OCI-LY7 (cell line): ENCODE measurements around the gene SRP9. TPM values are rescaled to one million over a fixed set of nuclear protein-coding genes. Genes with fewer than 3 reads are reported as not detected.

ENCODE experiments used
- Bru-seq: library from RNA; stranded (reverse); fragments of 400-500 nt; gene quantifications from one replicate; lab custom pipeline; 2021; lab: Mats Ljungman, UMichigan
- BruChase-seq, 2 experiments: library from RNA; stranded (reverse); fragments of 400-500 nt; gene quantifications; one replicate each; lab custom pipeline; 2021; lab: Mats Ljungman, UMichigan
- BruUV-seq: library from RNA; stranded (reverse); fragments of 400-500 nt; replicated peaks from 2 replicates; lab custom pipeline; 2021; lab: Mats Ljungman, UMichigan
- CTCF ChIA-PET: fragments of 300-600 bp; sonication (Branson Sonifier 250); formaldehyde crosslinking; loops from one replicate; lab custom pipeline; 2022; ENCODE audit warnings: antibody characterized with exemption; ENCODE audit not compliant: unreplicated experiment; lab: Charles Lee
- POLR2A ChIA-PET: fragments of 300-600 bp; sonication (Branson Sonifier 250); formaldehyde crosslinking; loops from one replicate; lab custom pipeline; 2022; ENCODE audit warnings: antibody characterized with exemption; lab: Charles Lee
- DNase-seq: peaks from one replicate; pipeline ENCODE4 v3.0.0-alpha.2; 2015; ENCODE audit warnings: low spot score
- H2AFZ ChIP-seq: fragments of 200-600 bp; sonication (generic), shearing (Covaris generic); 2 replicates; pipeline ENCODE4 v1.6.1; 2014; ENCODE audit warnings: mild to moderate bottlenecking, antibody characterized with exemption, low read length, moderate library complexity
- H3K27ac ChIP-seq: fragments of 200-600 bp; sonication (generic); 2 replicates; pipeline ENCODE4 v1.5.1; 2014; ENCODE audit warnings: mixed run types, low read depth, mild to moderate bottlenecking, moderate library complexity, low read length, inconsistent platforms; ENCODE audit not compliant: poor library complexity, severe bottlenecking
- H3K36me3 ChIP-seq: fragments of 200-600 bp; sonication (generic); 2 replicates; pipeline ENCODE4 v1.6.1; 2014; ENCODE audit warnings: mild to moderate bottlenecking, antibody characterized with exemption, low read length, moderate library complexity, mixed read lengths; ENCODE audit not compliant: insufficient read depth
- H3K4me1 ChIP-seq: fragments of 200-600 bp; sonication (generic); 2 replicates; pipeline ENCODE4 v1.5.1; 2014; ENCODE audit warnings: mild to moderate bottlenecking, low read length; ENCODE audit not compliant: insufficient read depth, poor library complexity, severe bottlenecking
- H3K4me2 ChIP-seq: fragments of 200-600 bp; sonication (generic); 2 replicates; pipeline ENCODE4 v1.6.1; 2014; ENCODE audit warnings: mild to moderate bottlenecking, low read length
- H3K4me3 ChIP-seq: fragments of 200-600 bp; sonication (generic); 2 replicates; pipeline ENCODE4 v1.5.1; 2014; ENCODE audit warnings: mild to moderate bottlenecking, low read depth, low read length; ENCODE audit not compliant: poor library complexity, severe bottlenecking
- H3K79me2 ChIP-seq: fragments of 200-600 bp; sonication (generic); 2 replicates; pipeline ENCODE4 v1.6.1; 2016; ENCODE audit warnings: low read depth, mild to moderate bottlenecking, low read length, moderate library complexity, mixed read lengths; ENCODE audit not compliant: insufficient read depth
- H3K9me2 ChIP-seq: fragments of 200-600 bp; sonication (generic); 2 replicates; pipeline ENCODE4 v1.6.1; 2016; ENCODE audit warnings: mild to moderate bottlenecking, low read length, mixed read lengths; ENCODE audit not compliant: insufficient read depth
- H3K9me3 ChIP-seq: fragments of 200-600 bp; sonication (generic); 2 replicates; pipeline ENCODE4 v1.6.1; 2014; ENCODE audit warnings: mild to moderate bottlenecking, mixed run types, low read length, mixed read lengths
- H4K20me1 ChIP-seq: fragments of 200-600 bp; sonication (generic); 2 replicates; pipeline ENCODE4 v1.6.1; 2014; ENCODE audit warnings: mild to moderate bottlenecking, antibody characterized with exemption, low read length, moderate library complexity, mixed read lengths; ENCODE audit not compliant: insufficient read depth
- EZH2phosphoT487 ChIP-seq: fragments of 200-600 bp; sonication (generic); IDR thresholded peaks from 2 replicates; pipeline ENCODE4 v1.6.1; 2018; ENCODE audit warnings: low read depth, borderline replicate concordance, mild to moderate bottlenecking, mixed run types, antibody characterized with exemption, low read length, moderate library complexity, mixed read lengths
- intact Hi-C: fragments of 100-400 bp; cut with micrococcal nuclease; formaldehyde crosslinking; loops from one replicate; pipeline ENCODE4 v1.10.0; 2022; ENCODE audit not compliant: unreplicated experiment
- long read RNA-seq: library from polyadenylated mRNA; stranded (forward); transcript quantifications from one replicate; pipeline ENCODE4 v2.0.0, GENCODE V29; 2022
- total RNA-seq, 2 experiments: library from RNA; depleted of rRNA in 1 of 2; stranded (reverse); fragments of >200 nt in 1 of 2; shearing (Covaris generic) in 1 of 2; gene quantifications; 2 replicates each; pipeline ENCODE4 v1.2.3, GENCODE V29; 2014 to 2022
- TF ChIP-seq, protein P1 (sequence below): fragments of 200-600 bp; sonication (generic); conservative IDR thresholded peaks from 2 replicates; pipeline ENCODE4 v1.5.1; 2014; ENCODE audit warnings: mild to moderate bottlenecking, antibody characterized with exemption, low read length, moderate library complexity, mixed read lengths

The SRP9 gene, protein sequence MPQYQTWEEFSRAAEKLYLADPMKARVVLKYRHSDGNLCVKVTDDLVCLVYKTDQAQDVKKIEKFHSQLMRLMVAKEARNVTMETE
- total RNA-seq (2014; rRNA removed; shearing (Covaris generic)) (182 and 221 TPM in 2 replicates), total RNA-seq (2022) (302 and 306 TPM in 2 replicates), Bru-seq, nascent RNA (percentile 98 among the genes with signal in this experiment), BruChase-seq, experiment 1, labeled RNA remaining after a 6-hour chase (percentile 99 among the genes with signal in this experiment), BruChase-seq, experiment 2, labeled RNA remaining after a 2-hour chase (percentile 99 among the genes with signal in this experiment)
- long read RNA-seq, transcript SRP9-203 (4 exons, 1,596 nt): minor isoform, 100 of 768 reads
- long read RNA-seq, transcript SRP9-201 (3 exons, 1,480 nt): major isoform, 618 of 768 reads
- long read RNA-seq, partial matches to known transcripts: 10 of 768 reads
- long read RNA-seq, other reads (novel, unspliced or antisense): 39 of 768 reads

DNA sequence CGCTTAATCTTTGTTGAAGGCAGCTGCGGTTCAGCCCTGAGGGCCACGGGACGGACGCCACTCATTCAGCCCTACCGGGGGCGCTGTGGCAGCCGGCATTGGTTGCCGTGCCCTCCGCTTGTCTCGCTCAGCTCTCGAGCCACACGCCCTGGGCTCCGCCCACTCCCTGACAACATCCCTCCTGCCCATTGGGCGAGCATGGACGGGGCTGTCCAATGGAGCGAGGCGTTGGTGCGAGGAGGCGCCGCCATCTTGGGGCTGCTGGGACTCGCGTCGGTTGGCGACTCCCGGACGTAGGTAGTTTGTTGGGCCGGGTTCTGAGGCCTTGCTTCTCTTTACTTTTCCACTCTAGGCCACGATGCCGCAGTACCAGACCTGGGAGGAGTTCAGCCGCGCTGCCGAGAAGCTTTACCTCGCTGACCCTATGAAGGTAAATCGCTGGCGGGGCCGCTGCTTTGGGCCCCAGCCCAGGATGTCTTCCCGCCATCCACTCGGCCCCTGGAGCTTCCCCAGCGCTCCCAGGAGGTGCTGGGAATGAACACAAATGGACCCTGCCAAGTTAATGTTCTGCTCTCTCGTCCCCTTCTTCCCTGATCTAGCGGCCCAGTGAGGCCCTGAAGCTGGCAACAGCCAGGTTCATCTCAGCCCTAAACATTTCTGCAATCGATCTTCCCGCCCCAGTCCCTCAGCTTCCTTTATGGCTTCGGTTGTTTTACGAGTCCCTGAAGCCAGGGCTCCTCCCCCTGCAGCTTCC is at the start of gene SRP9:
Gene SRP9, plus strand, starts transcription at position 244 of the 754 bp plus-strand sequence. Its CDS starts 115 bp downstream, at position 359.
- ChIA-PET CTCF (interaction anchor here (0.7 to 2.2 kb wide), 8 partner anchors 10 to 301 kb away, joined by 3 to 11 read pairs (median 3); no protein-coding TSS in a partner anchor), POLR2A (interaction anchor here (0.5 to 3.0 kb wide), 34 partner anchors 8 to 337 kb away, joined by 3 to 14 read pairs (median 4); partner anchors contain the start of genes PYCR2 and TMEM63A)
- Histone ChIP-seq H3K36me3 (peaks cover 42% of the 10 kb centered on the region), H3K27ac (peak within 1 kb of the TSS; percentile 91), H4K20me1 (peaks cover 24% of the 10 kb centered on the region; the same call in 1 of the 2 replicates), H3K9me3 (no peaks in the 10 kb centered on the region), H2AFZ (peak within 1 kb of the TSS; percentile 79), H3K4me1 (peaks cover 56% of the 10 kb centered on the region), H3K4me2 (peak within 1 kb of the TSS; percentile 87), H3K9me2 (no peaks in the 10 kb centered on the region), H3K79me2 (peaks cover 59% of the 10 kb centered on the region), H3K4me3 (peak within 1 kb of the TSS; percentile 78)
- TSS peak; percentile 88 for BruUV-seq
- TF ChIP-seq EZH2phosphoT487: no peak
- TF ChIP-seq, protein P1, sequence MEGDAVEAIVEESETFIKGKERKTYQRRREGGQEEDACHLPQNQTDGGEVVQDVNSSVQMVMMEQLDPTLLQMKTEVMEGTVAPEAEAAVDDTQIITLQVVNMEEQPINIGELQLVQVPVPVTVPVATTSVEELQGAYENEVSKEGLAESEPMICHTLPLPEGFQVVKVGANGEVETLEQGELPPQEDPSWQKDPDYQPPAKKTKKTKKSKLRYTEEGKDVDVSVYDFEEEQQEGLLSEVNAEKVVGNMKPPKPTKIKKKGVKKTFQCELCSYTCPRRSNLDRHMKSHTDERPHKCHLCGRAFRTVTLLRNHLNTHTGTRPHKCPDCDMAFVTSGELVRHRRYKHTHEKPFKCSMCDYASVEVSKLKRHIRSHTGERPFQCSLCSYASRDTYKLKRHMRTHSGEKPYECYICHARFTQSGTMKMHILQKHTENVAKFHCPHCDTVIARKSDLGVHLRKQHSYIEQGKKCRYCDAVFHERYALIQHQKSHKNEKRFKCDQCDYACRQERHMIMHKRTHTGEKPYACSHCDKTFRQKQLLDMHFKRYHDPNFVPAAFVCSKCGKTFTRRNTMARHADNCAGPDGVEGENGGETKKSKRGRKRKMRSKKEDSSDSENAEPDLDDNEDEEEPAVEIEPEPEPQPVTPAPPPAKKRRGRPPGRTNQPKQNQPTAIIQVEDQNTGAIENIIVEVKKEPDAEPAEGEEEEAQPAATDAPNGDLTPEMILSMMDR: peak; percentile 91
- intact Hi-C loops: loop anchor here (1.0 to 2.0 kb wide), 4 partner anchors 71 to 199 kb away; partner anchors contain the start of gene ENAH
- DNase-seq: peak; percentile 100

DNA sequence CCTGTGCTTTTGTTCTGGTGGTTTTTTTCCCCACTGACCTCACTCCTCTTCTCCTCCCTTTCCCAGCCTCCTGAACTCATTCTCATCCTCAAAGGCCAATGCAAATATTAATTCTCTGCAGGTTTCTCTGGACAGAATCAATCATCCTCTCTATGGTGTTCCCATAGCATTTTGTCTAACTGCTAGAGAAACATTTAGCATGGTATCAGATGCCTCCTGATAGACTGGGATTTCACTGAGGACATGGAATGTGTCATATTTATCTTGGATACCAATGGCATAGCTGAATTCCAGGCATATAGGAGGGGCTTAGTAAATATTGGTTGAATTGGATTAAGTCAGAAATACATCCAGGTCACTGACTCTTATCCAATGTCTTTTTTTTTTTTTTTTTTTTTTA is 46.1 kb upstream of the SRP9 start:
- CTCF ChIA-PET: no interaction called here
- Histone ChIP-seq H3K27ac (no peak overlapping the region), H3K4me3 (no peak overlapping the region), H2AFZ (no peak overlapping the region), H3K36me3 (no peaks in the 10 kb centered on the region), H3K4me2 (no peak overlapping the region), H4K20me1 (no peaks in the 10 kb centered on the region), H3K9me2 (no peaks in the 10 kb centered on the region), H3K9me3 (no peaks in the 10 kb centered on the region), H3K79me2 (no peaks in the 10 kb centered on the region), H3K4me1 (no peaks in the 10 kb centered on the region)
- DNase-seq: no peak
- intact Hi-C loops: no loop called here
- POLR2A ChIA-PET: interaction anchor here (0.6 to 0.7 kb wide), 3 partner anchors 9 to 224 kb away, joined by 3 to 5 read pairs (median 3); no protein-coding TSS in a partner anchor
- TF ChIP-seq, protein P1: no peak
- TF ChIP-seq EZH2phosphoT487: no peak
- BruUV-seq: no TSS peak
